GM21619 (cell line): Measurements from ENCODE around the gene ERBB4.

Experiments
- ATAC-seq: cut with Tn5 transposase; IDR thresholded peaks from one replicate; pipeline ENCODE4 v1.9.1; 2021; ENCODE audit not compliant: unreplicated experiment

The ERBB4 gene

DNA sequence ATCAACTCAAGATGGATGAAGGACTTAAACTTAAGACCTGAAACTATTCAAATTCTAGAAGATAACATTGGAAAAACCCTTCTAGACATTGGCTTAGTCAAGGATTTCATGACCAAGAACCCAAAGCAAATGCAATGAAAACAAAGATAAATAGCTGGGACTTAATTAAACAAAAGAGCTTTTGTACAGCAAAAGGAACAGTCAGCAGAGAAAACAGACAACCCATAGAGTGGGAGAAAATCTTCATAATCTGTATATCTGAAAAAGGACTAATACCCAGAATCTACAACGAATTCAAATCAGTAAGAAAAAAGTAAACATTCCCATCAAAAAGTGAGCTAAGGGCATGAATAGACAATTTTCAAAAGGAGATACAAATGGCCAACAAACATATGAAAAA is 171.2 kb downstream of the ERBB4 start:
- ATAC-seq = no peak

DNA sequence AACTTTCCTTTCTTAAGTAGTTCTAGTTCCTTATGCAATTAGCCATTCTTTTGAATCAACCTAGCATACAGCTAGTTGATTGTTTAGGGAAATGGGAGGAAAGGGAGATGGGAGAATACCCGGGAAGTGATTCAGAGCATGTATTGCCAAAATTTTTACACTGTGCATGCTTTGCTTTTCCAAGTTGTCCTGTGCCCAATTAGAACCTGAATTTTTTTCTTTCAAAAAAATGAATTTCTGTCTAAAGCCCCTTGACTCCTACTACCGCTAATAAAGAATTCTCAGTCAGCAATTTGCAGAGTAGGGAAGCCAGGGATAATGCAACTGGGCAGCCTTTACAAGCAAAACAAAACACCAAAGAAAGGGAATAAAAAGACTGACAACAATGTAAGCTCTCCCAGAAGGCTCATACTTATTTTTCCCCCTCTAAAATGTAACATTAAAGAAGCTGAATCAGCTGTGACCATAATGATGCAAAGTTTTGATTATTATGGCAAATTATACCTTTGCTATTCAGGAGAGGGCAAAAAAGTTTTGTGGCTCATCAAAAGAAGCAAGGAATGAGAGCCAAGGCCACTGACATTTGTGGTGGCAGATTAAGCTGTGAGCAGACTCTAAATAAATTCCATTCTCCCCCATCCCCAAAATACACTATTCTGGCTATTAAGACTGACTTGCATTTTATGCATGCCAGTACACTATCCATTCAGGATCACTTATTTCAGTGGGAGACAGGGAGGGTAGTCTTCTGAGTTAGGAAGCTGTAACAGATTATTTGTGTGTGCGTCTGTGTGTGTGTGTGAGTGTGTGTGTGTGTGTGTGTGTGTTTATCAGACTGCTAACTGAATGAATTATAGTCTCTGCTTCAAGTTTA is 174.3 kb downstream of the ERBB4 start:
- ATAC-seq = no peak

DNA sequence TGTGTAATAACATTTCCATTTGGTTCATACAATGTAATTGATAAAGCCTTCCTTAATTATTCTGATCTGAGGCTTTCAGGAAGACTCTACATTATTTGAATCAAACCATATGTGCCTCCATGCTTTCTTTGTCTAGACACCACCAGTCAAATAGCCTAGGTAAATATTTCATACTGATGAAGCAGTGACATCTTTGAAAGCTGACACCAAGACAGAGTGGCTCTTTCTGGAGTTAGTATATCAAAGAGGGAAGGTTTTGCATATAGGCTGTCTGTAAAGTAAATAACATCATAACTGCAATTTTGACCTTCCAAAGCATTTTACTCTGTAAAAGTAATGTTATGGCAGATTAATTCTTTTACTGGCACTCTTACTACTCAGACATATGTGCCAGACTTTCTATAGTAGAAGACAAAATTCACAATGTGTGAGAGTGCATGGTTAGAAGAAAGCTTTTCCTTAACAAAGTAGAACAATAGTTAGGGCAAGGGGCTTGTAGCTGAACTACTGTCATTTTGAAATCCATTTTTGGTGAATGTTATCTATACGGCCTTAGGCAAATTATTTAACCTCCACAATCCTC is 177.3 kb downstream of the ERBB4 start:
- ATAC-seq = no peak

DNA sequence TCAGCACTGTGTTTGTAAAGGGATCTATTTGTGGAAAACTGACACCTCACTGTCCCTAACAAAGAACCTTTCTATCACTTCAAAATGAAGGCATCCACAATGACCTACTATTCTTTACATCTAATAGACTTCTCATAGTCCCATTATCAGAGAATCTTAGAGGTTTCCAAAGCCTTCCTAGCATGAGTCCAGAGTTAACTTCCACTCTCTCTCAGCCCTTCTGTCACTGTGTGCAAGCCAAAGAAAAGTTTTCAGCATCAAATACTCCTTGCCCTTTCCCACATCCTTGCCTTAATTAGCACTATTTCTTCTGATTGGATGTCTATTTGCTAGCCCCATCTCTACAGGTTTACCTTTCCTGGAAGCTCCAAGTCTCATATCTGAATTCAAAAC is 178.5 kb downstream of the ERBB4 start:
- no peak for ATAC-seq

DNA sequence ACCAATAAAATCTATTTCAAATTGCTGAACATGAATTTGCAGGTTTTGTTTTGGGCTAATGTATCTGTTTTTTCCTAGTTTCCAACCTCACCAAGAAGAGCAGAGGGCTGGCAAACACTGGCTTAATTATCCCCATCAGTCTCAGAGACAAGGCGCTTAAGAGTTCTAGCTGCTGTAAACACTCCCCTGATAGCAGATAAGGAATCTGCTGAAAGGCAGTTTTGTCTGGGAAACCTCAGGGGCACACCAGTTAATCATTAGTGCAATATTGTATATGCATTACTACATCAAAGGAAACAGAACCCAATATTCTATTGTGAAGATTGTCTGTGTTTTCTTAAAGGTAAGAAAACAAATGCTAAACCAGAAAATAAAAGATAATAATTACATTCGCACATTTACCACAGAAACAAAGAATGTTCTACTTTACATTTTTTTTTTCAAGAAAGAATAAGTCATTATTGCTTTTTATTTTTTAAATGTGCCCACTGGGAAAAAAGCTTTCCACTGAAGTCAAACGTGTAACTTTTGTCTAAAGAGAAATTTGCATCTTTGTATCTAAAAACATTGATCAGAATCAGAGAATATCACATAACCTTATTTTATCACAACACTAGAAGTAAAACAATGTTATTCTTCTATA is 179.1 kb downstream of the ERBB4 start:
- ATAC-seq = no peak

DNA sequence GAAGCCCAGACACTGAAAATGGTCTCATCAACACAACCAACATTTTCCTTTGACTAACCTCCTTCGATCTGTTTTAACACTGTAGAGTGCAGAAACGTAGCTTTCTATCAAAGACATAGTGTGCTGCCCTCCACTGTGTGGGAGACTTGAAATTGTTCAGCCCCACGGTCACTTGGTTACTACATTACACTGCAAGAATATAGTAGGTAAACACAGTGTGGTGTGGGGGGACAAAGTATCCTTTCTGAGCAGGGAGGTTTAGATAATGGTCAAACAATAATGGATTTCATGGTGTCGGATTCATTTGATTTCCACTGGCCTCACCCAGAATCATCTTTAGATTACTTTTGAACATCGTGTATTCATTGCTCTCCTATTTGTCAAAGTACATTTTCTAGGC is 181.0 kb downstream of the ERBB4 start:
- no peak for ATAC-seq

DNA sequence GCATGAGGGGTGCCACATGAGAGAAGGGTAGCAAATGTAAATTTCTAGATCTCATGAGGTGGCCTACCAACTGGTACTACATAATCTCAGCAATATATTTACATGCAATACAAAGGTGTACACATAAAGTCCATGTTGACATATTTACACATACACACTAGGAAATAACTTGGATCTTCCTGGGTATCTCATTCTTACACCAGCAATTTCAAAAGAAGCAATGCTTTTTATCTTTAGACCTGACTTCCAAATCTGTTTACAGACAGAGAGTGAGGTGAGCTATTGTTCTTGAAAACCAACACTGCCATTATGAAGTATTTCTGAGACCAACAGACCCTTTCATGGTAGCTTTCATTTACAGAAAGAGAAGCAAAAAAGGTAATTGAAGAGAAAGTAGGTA is 184.2 kb downstream of the ERBB4 start:
- ATAC-seq = no peak

DNA sequence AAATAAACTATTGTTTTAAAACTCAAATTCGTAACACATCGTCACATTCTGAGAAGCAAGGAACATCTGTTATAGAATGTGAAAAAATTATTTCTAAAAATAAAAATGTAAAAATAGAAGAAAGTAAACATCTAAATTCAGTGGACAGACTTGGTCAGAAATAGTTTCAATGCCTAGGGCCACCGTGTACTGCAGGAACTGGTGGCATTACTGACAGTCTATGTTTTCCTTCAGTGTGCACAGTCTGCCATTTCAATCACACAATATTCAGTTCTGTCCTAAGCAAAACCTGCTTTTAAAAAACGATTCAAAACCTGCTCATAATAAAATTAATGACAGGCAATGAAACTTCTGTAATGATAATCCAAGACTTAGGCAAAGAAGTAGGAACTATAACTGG is 190.1 kb downstream of the ERBB4 start:
- ATAC-seq = no peak

DNA sequence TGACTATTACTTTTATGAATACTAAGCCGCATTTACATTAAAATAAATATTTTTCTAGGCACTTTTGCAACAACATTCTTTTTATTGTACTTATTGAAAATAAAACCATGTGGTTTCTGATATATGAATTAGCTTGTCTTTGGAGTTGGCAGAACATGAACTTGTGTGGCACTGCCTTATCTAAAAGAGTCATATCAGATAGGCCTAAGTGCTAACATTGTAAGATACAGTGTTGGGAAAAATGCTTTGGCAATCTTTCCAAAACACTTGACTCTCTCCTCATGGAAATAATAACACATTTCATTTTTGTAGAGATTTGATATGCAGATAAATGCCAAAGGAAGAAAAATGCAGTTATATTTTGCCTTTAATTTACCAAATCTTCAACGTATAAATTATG is 191.7 kb downstream of the ERBB4 start:
- ATAC-seq = no peak

DNA sequence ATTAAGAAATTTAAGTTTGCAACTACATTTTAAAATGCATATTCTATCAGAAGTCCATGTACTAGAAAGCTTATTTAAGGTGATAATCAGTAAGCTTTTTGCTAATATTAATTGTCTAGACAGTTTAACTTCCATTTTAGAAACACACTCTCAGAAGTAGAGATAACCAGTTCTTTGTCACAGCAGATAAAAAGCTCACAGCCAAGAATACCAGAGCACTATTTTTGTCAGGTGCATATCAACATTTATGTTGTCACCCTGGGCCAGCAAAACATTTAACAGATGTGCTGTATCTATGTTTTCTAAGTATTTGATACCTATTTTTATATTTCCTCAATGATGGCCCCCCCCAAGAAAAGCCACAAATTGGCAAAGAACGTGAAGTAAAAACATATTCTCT is 192.6 kb downstream of the ERBB4 start:
- no peak for ATAC-seq

DNA sequence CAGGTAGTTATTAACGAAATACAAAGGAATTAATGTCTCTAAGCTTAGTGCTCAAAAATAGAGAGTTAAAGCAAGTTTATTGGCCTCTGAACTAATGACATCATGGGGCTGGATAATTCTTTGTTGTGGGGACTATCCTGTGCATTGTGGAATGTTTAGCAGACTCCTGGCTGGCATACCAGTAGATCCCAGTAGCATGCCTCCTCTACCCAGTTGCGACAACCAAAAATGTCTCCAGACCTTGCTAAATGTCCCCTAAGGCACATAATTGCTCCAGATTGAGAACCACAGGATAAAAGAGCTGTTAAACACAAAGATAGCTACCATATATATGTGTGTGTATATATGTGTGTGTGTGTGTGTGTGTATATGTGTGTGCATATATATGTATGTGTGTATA is 194.5 kb downstream of the ERBB4 start:
- no peak for ATAC-seq

DNA sequence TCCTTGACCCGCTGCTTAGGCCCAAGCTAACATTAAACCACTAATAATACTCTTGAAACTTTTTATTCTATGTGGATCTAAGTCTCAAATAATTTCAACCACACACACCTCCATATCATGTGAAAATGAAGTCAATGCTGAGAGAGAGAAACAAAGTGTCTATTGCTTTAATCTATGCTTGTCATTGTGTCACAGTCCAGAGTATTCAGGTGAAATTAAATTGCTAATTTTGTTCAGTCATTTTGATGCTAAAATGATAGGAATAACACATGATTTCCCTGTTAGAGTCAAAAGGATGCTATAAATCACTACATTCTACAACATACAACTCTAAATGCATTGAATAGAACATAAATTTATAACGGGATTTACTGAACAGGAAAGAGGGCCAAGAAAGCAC is 195.4 kb downstream of the ERBB4 start:
- no peak for ATAC-seq

DNA sequence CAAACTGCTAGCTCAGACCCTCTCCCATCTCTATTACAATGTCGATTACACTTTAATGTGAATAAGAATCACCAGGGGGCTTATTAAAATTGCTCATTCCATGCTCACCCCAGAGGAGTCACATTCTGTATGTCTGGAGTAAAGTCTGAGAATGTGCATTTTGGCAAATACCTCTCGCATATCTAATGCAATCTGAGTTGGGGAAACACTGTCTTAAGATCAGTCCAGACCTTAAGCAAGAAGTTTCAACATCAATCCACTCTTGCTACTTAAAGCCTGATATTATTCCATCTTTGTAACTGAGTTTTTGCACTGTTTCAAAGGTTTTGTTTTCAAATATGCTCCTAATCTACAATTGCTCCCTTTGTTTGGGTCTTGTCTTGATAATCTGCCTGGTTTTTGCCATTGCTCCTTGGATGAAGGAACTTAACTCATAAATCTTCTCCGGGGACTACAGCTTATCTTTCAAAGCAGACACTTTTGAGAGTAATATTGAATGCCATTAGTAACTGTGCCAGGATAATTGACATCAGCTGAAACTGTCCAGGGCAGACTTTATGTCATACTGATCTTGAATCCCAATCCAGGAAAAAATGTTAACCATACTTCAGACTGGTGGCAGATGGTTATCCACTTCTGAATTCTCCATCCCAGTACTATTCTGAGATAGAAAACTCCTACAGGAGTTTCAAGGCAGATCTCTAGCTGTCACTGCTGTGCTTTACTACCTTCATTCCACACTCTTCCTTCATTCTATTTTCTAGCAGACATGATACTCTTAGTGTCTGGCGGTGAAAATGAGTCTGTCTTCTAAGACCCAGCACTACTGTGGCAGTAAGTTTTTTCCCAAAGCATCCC is 200.9 kb downstream of the ERBB4 start:
- ATAC-seq = no peak

DNA sequence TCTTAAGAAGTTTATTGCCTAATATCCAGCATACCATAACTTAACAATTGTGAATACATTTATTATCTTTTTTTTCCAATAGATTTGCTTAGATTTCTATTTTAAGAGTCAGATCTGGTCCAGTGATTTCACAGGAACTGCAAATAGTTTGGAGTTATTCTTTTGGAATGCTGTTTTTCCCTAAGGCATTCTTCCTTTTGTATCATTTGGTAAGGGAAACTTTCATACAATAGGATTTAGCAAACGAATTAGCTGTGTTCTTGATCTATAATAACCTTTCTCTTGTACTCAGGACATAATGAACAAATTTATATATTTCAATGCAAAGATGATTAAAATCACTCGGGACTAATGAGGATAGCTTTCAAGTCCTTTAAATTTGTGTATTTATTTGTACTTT is 201.6 kb downstream of the ERBB4 start:
- ATAC-seq = no peak

DNA sequence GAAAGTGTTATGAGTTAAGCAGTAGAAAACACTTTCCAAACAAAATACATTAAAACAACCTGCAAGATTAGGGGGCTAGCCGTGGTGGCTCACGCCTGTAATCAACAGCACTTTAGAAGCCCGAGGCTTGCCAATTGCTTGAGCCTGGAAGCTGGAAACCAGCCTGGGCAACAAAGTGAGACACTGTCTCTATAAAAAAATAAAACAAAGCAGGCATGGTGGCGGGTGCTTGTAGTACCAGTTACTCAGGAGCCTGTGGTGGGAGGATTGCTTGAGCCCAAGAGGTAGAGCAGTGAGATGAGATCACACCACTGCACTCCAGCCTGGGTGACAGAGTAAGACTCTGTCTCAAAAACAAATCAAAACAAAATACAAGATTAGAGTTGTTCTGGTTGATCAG is 208.3 kb downstream of the ERBB4 start:
- ATAC-seq = no peak

DNA sequence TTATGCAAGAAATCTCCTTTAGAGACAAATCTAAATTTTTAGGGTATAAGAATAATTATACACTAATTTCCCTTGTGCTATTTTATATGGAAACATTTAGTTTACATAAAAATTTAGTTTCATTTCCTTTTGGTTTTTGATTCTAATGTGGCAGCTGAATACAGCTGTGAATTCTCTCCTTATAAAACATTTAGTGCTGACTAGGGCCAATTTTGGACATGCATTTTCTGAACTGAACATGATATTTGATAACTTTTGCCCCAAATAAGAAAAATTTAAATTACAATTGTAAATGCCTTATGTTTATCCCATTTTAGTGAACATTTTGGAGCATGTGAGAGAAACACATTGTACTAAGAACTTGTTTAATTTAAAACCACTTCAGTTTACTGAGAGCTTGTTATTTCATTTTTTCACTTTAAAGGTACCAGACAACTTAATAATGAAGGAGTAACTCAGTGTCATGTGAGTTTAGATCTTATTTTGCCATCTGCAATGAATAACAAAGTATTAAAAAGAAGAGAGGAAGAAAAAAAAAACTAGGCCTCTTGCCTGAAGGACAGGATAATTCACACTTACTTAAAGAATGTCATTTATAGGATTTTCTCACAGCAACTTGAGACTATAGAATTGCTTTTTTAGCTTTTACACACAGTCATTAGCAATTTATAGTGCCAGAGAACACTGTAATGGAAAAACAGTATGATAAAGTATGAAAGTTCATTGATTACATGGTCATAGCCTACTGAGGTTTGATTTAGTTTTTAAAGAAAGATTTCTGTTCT is 209.7 kb downstream of the ERBB4 start:
- no peak for ATAC-seq

DNA sequence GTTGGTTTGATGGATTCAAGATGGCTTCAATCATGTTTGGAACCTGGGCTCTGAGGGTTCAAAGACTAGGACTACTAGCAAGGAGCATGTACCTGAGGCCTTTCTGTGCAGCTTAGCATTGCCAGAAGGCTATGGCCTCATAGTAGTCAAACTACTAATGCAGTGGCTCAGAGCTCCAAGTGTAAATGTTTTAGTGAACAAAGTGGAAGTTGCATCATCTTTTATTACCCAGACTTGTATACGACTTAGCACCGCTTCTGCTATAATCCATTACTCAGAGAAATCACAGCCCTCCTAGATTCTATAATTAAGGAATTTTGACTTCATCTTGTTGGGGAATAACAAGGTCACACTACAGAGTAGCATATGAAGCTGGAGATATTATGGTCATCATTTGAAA is 210.5 kb downstream of the ERBB4 start:
- ATAC-seq = no peak

DNA sequence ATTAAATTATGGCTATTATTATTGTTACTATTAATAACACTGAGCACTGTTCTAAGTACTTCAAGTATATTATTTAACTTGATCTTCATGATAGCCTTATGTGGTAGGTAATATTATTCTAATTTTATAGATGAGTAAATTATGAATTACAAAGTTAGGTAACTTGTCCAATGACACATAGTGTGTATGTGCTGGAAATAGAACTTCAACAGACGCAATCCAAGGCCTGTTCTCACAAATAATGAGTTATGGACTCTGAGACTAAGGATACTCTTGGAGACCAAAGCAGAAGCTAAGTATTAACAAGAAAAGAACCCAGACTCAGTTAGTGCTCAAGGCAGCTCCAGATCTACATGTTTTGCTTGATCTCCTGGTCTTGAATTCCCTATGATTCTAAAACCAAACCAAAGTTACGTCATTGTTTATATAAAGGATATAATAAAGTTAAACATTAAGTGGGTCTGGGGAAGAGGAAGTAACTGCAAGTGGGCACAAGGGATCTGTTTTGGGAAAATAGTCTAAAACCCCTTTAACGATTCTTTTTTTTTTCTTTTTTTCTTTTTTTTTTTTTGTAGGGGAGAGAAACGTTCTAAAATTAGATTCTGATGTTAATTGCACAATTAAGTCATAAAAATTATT is 211.3 kb downstream of the ERBB4 start:
- no peak for ATAC-seq

DNA sequence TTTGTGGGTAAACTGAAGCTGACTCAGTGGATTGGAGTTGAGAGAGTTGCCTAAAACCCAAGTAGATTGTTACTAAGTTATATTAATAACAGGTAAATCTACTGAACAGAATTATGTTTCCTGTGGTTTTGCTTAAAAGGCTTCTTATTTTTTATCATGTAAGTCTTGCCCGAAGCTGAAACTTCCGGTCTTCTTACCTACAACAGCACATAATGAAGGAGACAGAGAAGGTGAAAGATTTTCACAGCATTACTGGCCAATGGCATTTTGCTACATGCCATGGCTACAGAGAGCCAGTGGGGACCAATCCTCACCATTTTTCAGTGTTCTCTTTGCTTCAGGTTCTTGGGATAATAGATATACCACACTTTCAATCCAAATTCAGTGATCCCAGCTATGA is 220.0 kb downstream of the ERBB4 start:
- no peak for ATAC-seq

DNA sequence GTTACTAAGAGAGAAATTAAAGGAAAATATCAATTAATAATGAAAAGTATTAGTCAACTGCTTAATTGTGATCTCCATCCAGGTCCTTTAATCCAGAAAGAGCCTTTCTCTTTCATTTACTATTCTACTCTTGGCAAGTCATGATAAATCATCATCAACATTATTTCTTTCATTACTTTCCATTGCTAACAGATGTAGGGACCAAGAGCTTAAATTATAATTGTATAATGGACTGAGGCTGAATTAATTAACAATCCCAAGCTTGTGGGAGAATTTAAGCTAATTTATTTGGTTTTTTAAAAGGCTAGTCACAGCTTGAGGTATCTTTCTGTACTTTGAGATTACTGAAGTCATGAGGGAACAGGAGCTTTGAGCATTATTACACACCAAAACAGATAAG is 223.9 kb downstream of the ERBB4 start:
- ATAC-seq = no peak
